Upper lobe of right lung (tissue), 1 donor: ENCODE results near the gene SLC4A8. TPM values are rescaled to one million over a fixed set of nuclear protein-coding genes. Genes with fewer than 3 reads are reported as not detected.

Experiments
- ATAC-seq: fragments of 200-7000 bp; cut with Tn5 transposase; one replicate; pipeline ENCODE4 v1.9.1; 2020; ENCODE audit warnings: mild to moderate bottlenecking, moderate library complexity
- DNase-seq: peaks from one replicate; pipeline ENCODE4 v3.0.0-alpha.2; 2020
- H3K27ac ChIP-seq: fragments of 200-600 bp; one replicate; pipeline ENCODE4 v1.8.0; 2022
- H3K27me3 ChIP-seq: fragments of 200-600 bp; one replicate; pipeline ENCODE4 v1.8.0; 2022; ENCODE audit warnings: mild to moderate bottlenecking
- H3K36me3 ChIP-seq: fragments of 200-600 bp; one replicate; pipeline ENCODE4 v1.8.0; 2022
- H3K4me1 ChIP-seq: fragments of 200-600 bp; one replicate; pipeline ENCODE4 v1.8.0; 2022
- H3K4me3 ChIP-seq: fragments of 200-600 bp; one replicate; pipeline ENCODE4 v1.8.0; 2022; ENCODE audit warnings: mild to moderate bottlenecking
- H3K9me3 ChIP-seq: fragments of 200-600 bp; one replicate; pipeline ENCODE4 v1.8.0; 2022
- intact Hi-C: fragments of 100-400 bp; cut with DNase I; formaldehyde crosslinking; loops from one replicate; pipeline ENCODE4 v1.11.0; 2022
- total RNA-seq: library from RNA; stranded (reverse); fragmentation: NEBNext Ultra II Directional; extraction: Animal tissue kit (Norgen Biotek cat#: 25700); gene quantifications from one replicate; pipeline ENCODE4 v1.2.1, GENCODE V29; 2021
- TF ChIP-seq, protein P1 (sequence below): fragments of 200-600 bp; IDR thresholded peaks from one replicate; pipeline ENCODE4 v1.8.0; 2022; ENCODE audit warnings: antibody characterized with exemption
- donor health status: DM: no; HTN: yes; CAD: no; lungs with severe emphysema.

Gene SLC4A8
- total RNA-seq, 1 donor from 2014 or later = 2.5 TPM

DNA sequence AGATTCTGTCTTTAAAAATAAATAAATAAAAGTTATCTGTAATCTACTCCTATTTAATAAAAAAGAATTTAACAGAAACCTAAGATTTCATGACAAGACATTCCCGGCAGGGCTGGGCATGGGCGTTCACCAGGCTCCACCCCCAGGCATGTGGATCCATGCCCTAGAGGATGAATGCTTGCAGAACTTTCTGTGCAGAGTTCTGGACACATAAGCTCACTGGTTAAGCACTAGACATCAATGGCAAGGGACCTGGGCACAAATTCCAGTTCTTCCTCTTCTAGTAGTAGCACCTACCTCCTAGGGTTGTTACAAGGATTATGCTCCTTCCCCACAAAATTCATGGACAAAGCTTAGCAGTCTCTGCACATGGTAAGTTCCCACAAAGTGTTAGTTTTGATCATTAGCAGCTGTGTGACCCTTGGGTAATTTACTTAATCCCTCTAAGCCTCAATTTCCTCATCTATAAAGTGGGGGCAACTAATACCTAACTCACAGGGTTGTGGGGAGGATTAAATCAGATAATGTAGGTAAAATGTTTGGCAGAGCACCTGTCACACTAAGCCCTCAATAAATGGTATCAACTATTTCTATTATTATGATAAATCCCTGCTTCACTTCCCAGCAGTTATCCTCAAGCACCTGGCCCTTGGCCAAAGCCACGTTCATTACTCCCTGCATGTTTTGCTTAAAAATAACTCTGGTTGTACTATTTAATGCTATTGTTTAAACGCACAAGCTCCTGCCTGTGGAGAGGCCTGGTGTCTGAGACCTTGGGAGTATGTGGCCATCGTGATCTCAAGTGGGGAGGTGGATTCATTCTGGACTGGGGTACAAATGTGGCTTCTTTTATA, 43.2 kb upstream of the SLC4A8 start:
- Histone ChIP-seq H3K4me1 (no peaks in the 10 kb centered on the region), H3K27me3 (no peaks in the 10 kb centered on the region), H3K9me3 (no peaks in the 10 kb centered on the region), H3K27ac (no peak overlapping the region), H3K4me3 (no peak overlapping the region), H3K36me3 (no peaks in the 10 kb centered on the region)
- TF ChIP-seq, protein P1, sequence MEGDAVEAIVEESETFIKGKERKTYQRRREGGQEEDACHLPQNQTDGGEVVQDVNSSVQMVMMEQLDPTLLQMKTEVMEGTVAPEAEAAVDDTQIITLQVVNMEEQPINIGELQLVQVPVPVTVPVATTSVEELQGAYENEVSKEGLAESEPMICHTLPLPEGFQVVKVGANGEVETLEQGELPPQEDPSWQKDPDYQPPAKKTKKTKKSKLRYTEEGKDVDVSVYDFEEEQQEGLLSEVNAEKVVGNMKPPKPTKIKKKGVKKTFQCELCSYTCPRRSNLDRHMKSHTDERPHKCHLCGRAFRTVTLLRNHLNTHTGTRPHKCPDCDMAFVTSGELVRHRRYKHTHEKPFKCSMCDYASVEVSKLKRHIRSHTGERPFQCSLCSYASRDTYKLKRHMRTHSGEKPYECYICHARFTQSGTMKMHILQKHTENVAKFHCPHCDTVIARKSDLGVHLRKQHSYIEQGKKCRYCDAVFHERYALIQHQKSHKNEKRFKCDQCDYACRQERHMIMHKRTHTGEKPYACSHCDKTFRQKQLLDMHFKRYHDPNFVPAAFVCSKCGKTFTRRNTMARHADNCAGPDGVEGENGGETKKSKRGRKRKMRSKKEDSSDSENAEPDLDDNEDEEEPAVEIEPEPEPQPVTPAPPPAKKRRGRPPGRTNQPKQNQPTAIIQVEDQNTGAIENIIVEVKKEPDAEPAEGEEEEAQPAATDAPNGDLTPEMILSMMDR = no peak
- DNase-seq (no peak), ATAC-seq (no peak)
- intact Hi-C loops = no loop called here

DNA sequence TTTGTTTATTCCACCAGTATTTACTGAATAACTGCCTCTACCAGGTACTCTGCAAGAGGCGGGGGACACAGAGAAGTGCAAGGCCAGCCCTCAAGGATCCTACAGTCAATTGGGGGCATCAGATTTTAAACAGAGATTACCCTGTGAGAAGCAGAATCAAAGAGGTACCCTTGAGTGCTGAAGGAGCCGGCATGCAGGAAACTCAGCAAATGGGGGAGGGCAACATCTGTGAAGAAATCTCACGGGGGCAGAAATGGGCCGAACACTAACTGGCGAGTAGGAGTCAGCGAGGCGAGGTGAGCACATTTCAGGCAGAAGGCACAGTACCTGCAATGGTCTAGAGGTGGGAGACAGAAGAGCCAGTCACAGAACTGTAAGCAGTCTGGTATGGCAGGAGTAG, 42.5 kb upstream of the SLC4A8 start:
- intact Hi-C loops = no loop called here
- no peak for DNase-seq
- Histone ChIP-seq H3K36me3 (no peaks in the 10 kb centered on the region), H3K9me3 (no peaks in the 10 kb centered on the region), H3K4me1 (no peaks in the 10 kb centered on the region), H3K27ac (no peak overlapping the region), H3K27me3 (no peaks in the 10 kb centered on the region), H3K4me3 (no peak overlapping the region)
- no peak for ATAC-seq
- TF ChIP-seq, protein P1 = no peak

DNA sequence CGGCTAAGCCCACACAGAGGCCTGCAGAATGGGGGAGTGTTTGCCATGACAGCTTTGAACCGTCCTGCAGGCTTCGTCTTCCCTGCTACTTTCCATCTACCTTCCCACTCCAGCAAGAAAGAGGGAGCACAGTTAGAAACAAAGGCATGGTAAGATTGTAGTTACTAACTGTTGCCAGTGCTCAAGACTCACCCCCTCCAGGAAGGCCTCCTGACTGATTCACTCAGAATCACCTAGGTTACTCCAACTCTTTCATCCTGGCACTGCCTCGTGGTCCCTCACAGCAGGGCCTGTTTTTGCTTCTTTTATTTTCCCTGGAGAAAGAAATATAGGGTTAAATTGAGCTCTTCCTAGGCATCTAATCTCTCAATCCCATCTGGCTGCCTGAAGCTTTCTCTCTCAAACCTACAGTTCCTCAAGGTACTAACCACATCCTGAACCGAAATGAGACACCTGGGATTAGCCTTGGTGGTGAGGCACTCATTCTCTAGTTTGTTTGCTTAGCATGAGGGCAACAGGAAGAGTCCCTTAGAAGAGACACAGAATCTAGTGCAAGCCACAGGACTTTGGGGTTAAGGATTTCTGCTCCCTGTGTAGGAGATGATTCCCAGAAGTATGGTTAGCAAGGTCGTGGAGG, 41.2 kb upstream of the SLC4A8 start:
- DNase-seq (no peak), ATAC-seq (no peak)
- Histone ChIP-seq H3K4me3 (no peak overlapping the region), H3K9me3 (no peaks in the 10 kb centered on the region), H3K27me3 (no peaks in the 10 kb centered on the region), H3K4me1 (no peaks in the 10 kb centered on the region), H3K36me3 (no peaks in the 10 kb centered on the region), H3K27ac (no peak overlapping the region)
- intact Hi-C loops = no loop called here
- TF ChIP-seq, protein P1 = no peak

DNA sequence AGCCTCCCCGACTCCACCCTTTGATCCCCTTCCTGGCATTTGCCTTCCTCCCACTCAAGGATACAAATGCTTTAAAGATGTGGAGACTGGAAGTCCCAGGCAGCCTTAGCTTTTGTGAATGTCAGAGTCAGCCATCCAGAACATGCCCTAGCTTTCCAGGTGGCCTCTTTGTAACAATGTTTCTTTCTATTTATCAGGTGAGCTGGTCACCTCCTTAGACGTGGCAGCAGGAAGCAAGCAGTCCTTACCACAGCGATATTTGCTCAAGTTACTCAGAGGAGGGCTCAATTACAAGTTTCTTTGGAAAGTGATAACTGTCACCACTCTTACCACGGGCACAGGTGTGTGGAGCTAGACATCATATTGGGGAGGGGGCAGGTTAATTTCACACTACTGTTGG, 38.3 kb upstream of the SLC4A8 start:
- intact Hi-C loops = no loop called here
- Histone ChIP-seq H3K27ac (no peak overlapping the region), H3K4me1 (no peaks in the 10 kb centered on the region), H3K9me3 (no peaks in the 10 kb centered on the region), H3K4me3 (no peak overlapping the region), H3K36me3 (no peaks in the 10 kb centered on the region), H3K27me3 (no peaks in the 10 kb centered on the region)
- TF ChIP-seq, protein P1 = no peak
- no peak for DNase-seq
- ATAC-seq = no peak

DNA sequence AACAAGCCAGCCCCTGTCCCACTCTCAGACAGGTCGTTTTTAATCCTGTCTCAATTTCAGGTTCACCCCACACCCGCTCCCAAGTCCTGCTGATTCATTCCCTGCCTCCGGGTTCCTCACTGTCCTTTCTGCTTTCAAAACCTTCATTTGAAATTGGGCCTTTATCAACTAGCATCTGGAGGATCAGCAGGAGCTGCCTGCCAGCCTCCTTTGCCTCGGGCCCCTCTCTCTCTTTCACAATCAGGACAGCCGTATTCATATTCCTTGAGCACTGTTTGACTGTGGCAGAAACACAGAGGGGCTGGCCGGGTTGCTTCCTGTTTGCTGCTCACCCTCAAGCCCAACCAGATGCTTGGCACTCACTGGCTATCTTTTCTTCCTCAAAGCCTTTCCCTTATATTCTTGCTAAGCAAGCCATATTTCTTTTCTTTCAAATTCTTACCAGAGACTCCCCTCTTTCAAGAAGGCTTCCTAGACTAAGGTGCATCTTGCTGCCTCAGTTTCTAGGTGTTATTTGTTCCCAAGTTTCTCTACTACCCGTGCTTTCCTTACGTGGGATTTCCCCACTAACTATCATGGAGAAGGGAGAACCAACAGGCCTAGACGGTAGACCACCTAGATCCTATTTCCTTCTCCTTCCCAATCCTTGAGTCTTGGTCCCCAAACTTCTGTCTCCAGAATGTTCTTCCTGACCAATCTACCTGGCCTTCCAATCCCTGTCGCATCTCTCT, 36.4 kb upstream of the SLC4A8 start:
- H3K27ac ChIP-seq = no peak overlapping the region
- peaks cover 8% of the 10 kb centered on the region for H3K4me1 ChIP-seq
- DNase-seq (no peak), ATAC-seq (no peak)
- intact Hi-C loops = no loop called here
- no peaks in the 10 kb centered on the region for H3K36me3 ChIP-seq
- no peak overlapping the region for H3K4me3 ChIP-seq
- H3K27me3 ChIP-seq = no peaks in the 10 kb centered on the region
- H3K9me3 ChIP-seq = no peaks in the 10 kb centered on the region
- TF ChIP-seq, protein P1 = no peak
